HEK293T (cell line): ENCODE data around the gene TAS2R10.

Source experiments
- BHLHE40 ChIP-seq: fragments of 450-650 bp; IDR thresholded peaks from 2 replicates; pipeline ENCODE4 v1.6.1; 2016; ENCODE audit warnings: mild to moderate bottlenecking, moderate library complexity, borderline replicate concordance
- CTBP1 ChIP-seq: fragments of 450-650 bp; IDR thresholded peaks from 2 replicates; pipeline ENCODE4 v1.6.1; 2016; ENCODE audit warnings: borderline replicate concordance
- ELF4 ChIP-seq: fragments of 450-650 bp; IDR thresholded peaks from 2 replicates; pipeline ENCODE4 v1.6.1; 2017; ENCODE audit warnings: antibody characterized with exemption
- FOXA1 ChIP-seq: fragments of 450-650 bp; IDR thresholded peaks from 2 replicates; pipeline ENCODE4 v1.6.1; 2016; ENCODE audit warnings: mild to moderate bottlenecking
- FOXK2 ChIP-seq: fragments of 450-650 bp; IDR thresholded peaks from 2 replicates; pipeline ENCODE4 v1.6.1; 2016; ENCODE audit warnings: mild to moderate bottlenecking
- FOXM1 ChIP-seq: fragments of 450-650 bp; IDR thresholded peaks from 2 replicates; pipeline ENCODE4 v1.6.1; 2017; ENCODE audit warnings: mild to moderate bottlenecking, borderline replicate concordance
- HDGF ChIP-seq: fragments of 450-650 bp; IDR thresholded peaks from 2 replicates; pipeline ENCODE4 v1.6.1; 2017; ENCODE audit warnings: antibody characterized with exemption, borderline replicate concordance
- LEF1 ChIP-seq: fragments of 450-650 bp; IDR thresholded peaks from 2 replicates; pipeline ENCODE4 v1.6.1; 2017; ENCODE audit warnings: mild to moderate bottlenecking, borderline replicate concordance
- NFRKB ChIP-seq: fragments of 450-650 bp; IDR thresholded peaks from 2 replicates; pipeline ENCODE4 v1.6.1; 2016; ENCODE audit warnings: mild to moderate bottlenecking, moderate library complexity
- PKNOX1 ChIP-seq: fragments of 450-650 bp; IDR thresholded peaks from 2 replicates; pipeline ENCODE4 v1.6.1; 2016
- SP1 ChIP-seq: fragments of 450-650 bp; IDR thresholded peaks from 2 replicates; pipeline ENCODE4 v1.6.1; 2017
- SUZ12 ChIP-seq: fragments of 450-650 bp; IDR thresholded peaks from 2 replicates; pipeline ENCODE4 v1.6.1; 2016; ENCODE audit warnings: mild to moderate bottlenecking
- TARDBP ChIP-seq: fragments of 450-650 bp; IDR thresholded peaks from 2 replicates; pipeline ENCODE4 v1.6.1; 2016
- ZNF384 ChIP-seq: fragments of 450-650 bp; IDR thresholded peaks from 2 replicates; pipeline ENCODE4 v1.6.1; 2016

- TF ChIP-seq PKNOX1 (no peak), SP1 (no peak), FOXM1 (no peak), HDGF (no peak), TARDBP (no peak), ELF4 (no peak), SUZ12 (no peak), ZNF384 (no peak), LEF1 (no peak), FOXK2 (no peak), BHLHE40 (no peak), FOXA1 (no peak), NFRKB (no peak), CTBP1 (no peak)
These were observed 24.4 kb downstream of the TAS2R10 start for GRCh38 chr12:10801741-10802140.
